ENCODE measurements around the gene POLE2. TPM values are rescaled to one million over a fixed set of nuclear protein-coding genes. Genes with fewer than 3 reads are reported as not detected.
"Not testable (repeated sequence)": the region's sequence is repeated elsewhere in the genome, so short reads cannot be mapped to it uniquely, and the experiment has no call there.

The POLE2 gene
- total and polyA plus RNA-seq, 2 of the 13 experiments (the other 11 are each of a cell fraction or from before 2014, with no cell fraction given) = 16.6 to 37.0 TPM

DNA sequence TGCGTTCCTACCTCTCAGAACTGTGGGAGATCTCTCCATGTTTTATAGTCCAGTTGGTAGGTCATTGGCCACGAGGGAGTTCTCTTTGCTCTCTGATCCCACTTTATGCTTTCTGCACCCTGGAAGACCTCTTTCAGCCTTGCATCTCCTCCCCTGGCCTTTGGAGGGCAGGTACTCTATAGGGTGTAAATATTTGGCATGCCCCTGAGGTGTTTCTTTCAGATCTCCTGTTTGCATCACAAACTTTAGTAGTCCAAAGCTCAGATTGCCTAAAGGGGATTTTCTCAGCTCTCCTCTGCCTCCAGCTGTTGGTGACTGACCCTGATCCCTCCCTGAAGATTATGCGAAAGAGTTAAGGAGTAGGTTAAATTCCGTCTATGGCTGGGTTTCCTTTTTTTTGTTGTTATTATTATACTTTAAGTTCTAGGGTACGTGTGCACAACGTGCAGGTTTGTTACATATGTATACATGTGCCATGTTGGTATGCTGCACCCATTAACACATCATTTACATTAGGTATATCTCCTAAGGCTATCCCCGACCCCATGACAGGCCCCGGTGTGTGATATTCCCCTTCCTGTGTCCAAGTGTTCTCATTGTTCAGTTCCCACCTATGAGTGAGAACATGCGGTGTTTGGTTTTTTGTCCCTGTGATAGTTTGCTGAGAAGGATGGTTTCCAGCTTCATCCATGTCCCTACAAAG, 33.9 kb upstream of the POLE2 start (continued):
- TF ChIP-seq, protein P1, sequence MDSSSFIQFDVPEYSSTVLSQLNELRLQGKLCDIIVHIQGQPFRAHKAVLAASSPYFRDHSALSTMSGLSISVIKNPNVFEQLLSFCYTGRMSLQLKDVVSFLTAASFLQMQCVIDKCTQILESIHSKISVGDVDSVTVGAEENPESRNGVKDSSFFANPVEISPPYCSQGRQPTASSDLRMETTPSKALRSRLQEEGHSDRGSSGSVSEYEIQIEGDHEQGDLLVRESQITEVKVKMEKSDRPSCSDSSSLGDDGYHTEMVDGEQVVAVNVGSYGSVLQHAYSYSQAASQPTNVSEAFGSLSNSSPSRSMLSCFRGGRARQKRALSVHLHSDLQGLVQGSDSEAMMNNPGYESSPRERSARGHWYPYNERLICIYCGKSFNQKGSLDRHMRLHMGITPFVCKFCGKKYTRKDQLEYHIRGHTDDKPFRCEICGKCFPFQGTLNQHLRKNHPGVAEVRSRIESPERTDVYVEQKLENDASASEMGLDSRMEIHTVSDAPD (CRISPR knock-in tag; IDR thresholded peaks at IDR 0.05) = peak; percentile 62; the same call in 1 of the 2 replicates
- TF ChIP-seq ZNF652 (CRISPR knock-in tag; IDR thresholded peaks at IDR 0.05; ENCODE audit: borderline replicate concordance, low read depth) (peak; percentile 71), ZNF556 (CRISPR knock-in tag; IDR thresholded peaks at IDR 0.05; ENCODE audit: borderline replicate concordance) (peak; percentile 68; the same call in 1 of the 2 replicates), FOXP1 (CRISPR knock-in tag; IDR thresholded peaks at IDR 0.05) (peak; percentile 88), NAIF1 (CRISPR knock-in tag; IDR thresholded peaks at IDR 0.05; ENCODE audit: borderline replicate concordance) (0 out of 2 replicates have a peak, but pooled peaks have one; percentile 29), ZNF44 (CRISPR knock-in tag; IDR thresholded peaks at IDR 0.05) (0 out of 2 replicates have a peak, but pooled peaks have one; percentile 21), HHEX (CRISPR knock-in tag; IDR thresholded peaks at IDR 0.05) (peak; percentile 53; the same call in 1 of the 2 replicates), CEBPG (CRISPR knock-in tag; IDR thresholded peaks at IDR 0.05) (peak; percentile 88), RAD21 (CRISPR knock-in tag; IDR thresholded peaks at IDR 0.05) (peak; percentile 32; the same call in 1 of the 2 replicates), PITX1 (CRISPR knock-in tag; IDR thresholded peaks at IDR 0.05) (peak; percentile 95), ATF1 (CRISPR knock-in tag; IDR thresholded peaks at IDR 0.05) (peak; percentile 66; the same call in 1 of the 2 replicates), ZNF33A (CRISPR knock-in tag; IDR thresholded peaks at IDR 0.05; ENCODE audit: borderline replicate concordance) (0 out of 2 replicates have a peak, but pooled peaks have one; percentile 35), ELF1 (CRISPR knock-in tag; IDR thresholded peaks at IDR 0.05) (0 out of 2 replicates have a peak, but pooled peaks have one; percentile 27), NR2C2 (CRISPR knock-in tag; IDR thresholded peaks at IDR 0.05; ENCODE audit: borderline replicate concordance) (peak; percentile 64; the same call in 1 of the 2 replicates), TCF7 (IDR thresholded peaks at IDR 0.05; ENCODE audit: low read depth) (peak; percentile 89), SP5 (CRISPR knock-in tag; IDR thresholded peaks at IDR 0.05; ENCODE audit: borderline replicate concordance, low read depth) (peak; percentile 91), THAP11 (CRISPR knock-in tag; IDR thresholded peaks at IDR 0.05) (peak; percentile 45; the same call in 1 of the 2 replicates), HOXA3 (CRISPR knock-in tag; IDR thresholded peaks at IDR 0.05) (peak; percentile 77), HNF4A (CRISPR knock-in tag; IDR thresholded peaks at IDR 0.05) (peak; percentile 98), HMG20A (CRISPR knock-in tag; IDR thresholded peaks at IDR 0.05; ENCODE audit: borderline replicate concordance) (peak; percentile 85), FOXA1 (CRISPR knock-in tag; IDR thresholded peaks at IDR 0.05) (peak; percentile 69), ZBTB42 (CRISPR knock-in tag; IDR thresholded peaks at IDR 0.05) (peak; percentile 50; the same call in 1 of the 2 replicates), SMAD3 (CRISPR knock-in tag; IDR thresholded peaks at IDR 0.05) (peak; percentile 72; the same call in 1 of the 2 replicates), TBX3 (IDR thresholded peaks at IDR 0.05; ENCODE audit: borderline replicate concordance) (peak; percentile 77; the same call in 1 of the 2 replicates)
- TF ChIP-seq, protein P2, sequence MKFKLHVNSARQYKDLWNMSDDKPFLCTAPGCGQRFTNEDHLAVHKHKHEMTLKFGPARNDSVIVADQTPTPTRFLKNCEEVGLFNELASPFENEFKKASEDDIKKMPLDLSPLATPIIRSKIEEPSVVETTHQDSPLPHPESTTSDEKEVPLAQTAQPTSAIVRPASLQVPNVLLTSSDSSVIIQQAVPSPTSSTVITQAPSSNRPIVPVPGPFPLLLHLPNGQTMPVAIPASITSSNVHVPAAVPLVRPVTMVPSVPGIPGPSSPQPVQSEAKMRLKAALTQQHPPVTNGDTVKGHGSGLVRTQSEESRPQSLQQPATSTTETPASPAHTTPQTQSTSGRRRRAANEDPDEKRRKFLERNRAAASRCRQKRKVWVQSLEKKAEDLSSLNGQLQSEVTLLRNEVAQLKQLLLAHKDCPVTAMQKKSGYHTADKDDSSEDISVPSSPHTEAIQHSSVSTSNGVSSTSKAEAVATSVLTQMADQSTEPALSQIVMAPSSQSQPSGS (CRISPR knock-in tag; IDR thresholded peaks at IDR 0.05) = peak; percentile 87
- TF ChIP-seq FOXP1, FOXA1 (IDR thresholded peaks at IDR 0.05): not testable (repeated sequence)
- TF ChIP-seq, protein P3, sequence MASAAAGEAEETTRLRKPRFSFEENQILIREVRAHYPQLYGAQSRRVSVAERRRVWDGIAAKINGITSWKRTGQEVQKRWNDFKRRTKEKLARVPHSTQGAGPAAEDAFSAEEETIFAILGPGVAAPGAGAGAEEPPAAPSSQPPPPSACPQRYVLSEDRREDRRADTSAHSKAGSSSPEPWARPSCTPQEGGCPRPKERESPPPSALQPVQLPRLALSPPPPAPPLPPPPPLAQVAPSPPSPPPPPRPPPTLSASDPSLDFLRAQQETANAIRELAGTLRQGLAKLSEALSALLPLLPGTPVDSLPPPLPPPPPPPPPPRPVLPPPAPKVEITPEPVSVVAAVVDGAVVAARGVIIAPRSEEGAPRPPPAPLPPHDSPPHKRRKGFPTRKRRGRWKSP (CRISPR knock-in tag; IDR thresholded peaks at IDR 0.05) = peak; percentile 48; the same call in 1 of the 2 replicates
- TF ChIP-seq, protein P4, sequence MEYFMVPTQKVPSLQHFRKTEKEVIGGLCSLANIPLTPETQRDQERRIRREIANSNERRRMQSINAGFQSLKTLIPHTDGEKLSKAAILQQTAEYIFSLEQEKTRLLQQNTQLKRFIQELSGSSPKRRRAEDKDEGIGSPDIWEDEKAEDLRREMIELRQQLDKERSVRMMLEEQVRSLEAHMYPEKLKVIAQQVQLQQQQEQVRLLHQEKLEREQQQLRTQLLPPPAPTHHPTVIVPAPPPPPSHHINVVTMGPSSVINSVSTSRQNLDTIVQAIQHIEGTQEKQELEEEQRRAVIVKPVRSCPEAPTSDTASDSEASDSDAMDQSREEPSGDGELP (IDR thresholded peaks at IDR 0.05; ENCODE audit: borderline replicate concordance, low read depth) = peak; percentile 87
